Ascending aorta (tissue), 2 donors: ENCODE data around the gene C1QL2. TPM values are rescaled to one million over a fixed set of nuclear protein-coding genes. Genes with fewer than 3 reads are reported as not detected.

ENCODE experiments used
- DNase-seq, 2 donors: peaks; one replicate each; pipeline ENCODE4 v3.0.0-alpha.2; 2019; ENCODE audit warnings: low spot score in 2 of 2
- H3K27ac ChIP-seq, 2 donors: fragments of 200-600 bp; sonication (generic); one replicate each; pipeline ENCODE4 v1.5.1; 2016 to 2017; ENCODE audit warnings: mild to moderate bottlenecking in 1 of 2
- H3K27me3 ChIP-seq: fragments of 200-600 bp; sonication (generic); one replicate; pipeline ENCODE4 v1.5.1; 2017
- H3K36me3 ChIP-seq, 2 donors: fragments of 200-600 bp; sonication (generic); one replicate each; pipeline ENCODE4 v1.5.1; 2016
- H3K4me1 ChIP-seq, 2 donors: fragments of 200-600 bp; sonication (generic); one replicate each; pipeline ENCODE4 v1.5.1; 2016 to 2017; ENCODE audit warnings: mild to moderate bottlenecking in 1 of 2
- H3K4me3 ChIP-seq, 2 donors: fragments of 200-600 bp; sonication (generic); one replicate each; pipeline ENCODE4 v1.5.1; 2016 to 2017; ENCODE audit warnings: mild to moderate bottlenecking in 1 of 2
- H3K9me3 ChIP-seq, 2 donors: fragments of 200-600 bp; sonication (generic); one replicate each; pipeline ENCODE4 v1.5.1; 2016
- CTCF ChIP-seq, 3 experiments: fragments of 200-600 bp in 2 of 3; fragments of 450-650 bp in 1 of 3; sonication (generic) in 2 of 3; IDR thresholded peaks; one replicate each; pipeline ENCODE4 v1.5.1; 2016 to 2019; ENCODE audit warnings: antibody characterized with exemption in 3 of 3, mild to moderate bottlenecking in 1 of 3, moderate library complexity in 1 of 3
- intact Hi-C: fragments of 100-400 bp; cut with DNase I; formaldehyde crosslinking; loops from one replicate; pipeline ENCODE4 v1.15.1; 2023
- total RNA-seq: library from RNA; depleted of rRNA; stranded (reverse); fragments of >200 nt; gene quantifications from one replicate; pipeline ENCODE4 v1.1.0, GENCODE V29; 2016

The C1QL2 gene
- total RNA-seq, 1 donor from 2014 or later: 11.6 TPM

- Histone ChIP-seq H3K27me3 (no peaks in the 10 kb centered on the region), H3K27ac (no peak overlapping the region), H3K9me3 (no peaks in the 10 kb centered on the region), H3K4me3 (no peak overlapping the region), H3K36me3 (no peaks in the 10 kb centered on the region), H3K4me1 (no peaks in the 10 kb centered on the region)
- no peak for DNase-seq
- TF ChIP-seq CTCF (IDR thresholded peaks at IDR 0.05): no peak
- intact Hi-C loops: no loop called here
Measured at GRCh38 chr2:119196301-119197125, 38.0 kb upstream of the C1QL2 start.

GRCh38 chr2:119195887-119196286 is 37.3 kb upstream of the C1QL2 start:
- no peaks in the 10 kb centered on the region for H3K27me3 ChIP-seq
- H3K27ac ChIP-seq: no peak overlapping the region

GRCh38 chr2:119195001-119195400 is 36.5 kb upstream of the C1QL2 start:
- TF ChIP-seq CTCF (IDR thresholded peaks at IDR 0.05): no peak
- Histone ChIP-seq H3K9me3 (no peaks in the 10 kb centered on the region), H3K36me3 (no peaks in the 10 kb centered on the region), H3K27me3 (no peaks in the 10 kb centered on the region), H3K4me3 (no peak overlapping the region), H3K4me1 (no peaks in the 10 kb centered on the region), H3K27ac (no peak overlapping the region)
- DNase-seq: no peak
- intact Hi-C loops: no loop called here

More at GRCh38 chr2:119195887-119196286, 37.3 kb upstream of the C1QL2 start:
- intact Hi-C loops: no loop called here
- DNase-seq: no peak
- no peak for TF ChIP-seq CTCF (IDR thresholded peaks at IDR 0.05)
- H3K4me3 ChIP-seq: no peak overlapping the region
- H3K4me1 ChIP-seq: no peaks in the 10 kb centered on the region
- no peaks in the 10 kb centered on the region for H3K9me3 ChIP-seq
- H3K36me3 ChIP-seq: no peaks in the 10 kb centered on the region

- no peaks in the 10 kb centered on the region for H3K9me3 ChIP-seq
- H3K27ac ChIP-seq: no peak overlapping the region
- TF ChIP-seq CTCF (IDR thresholded peaks at IDR 0.05): no peak
- DNase-seq: no peak
- no peaks in the 10 kb centered on the region for H3K4me1 ChIP-seq
- intact Hi-C loops: no loop called here
- H3K36me3 ChIP-seq: no peaks in the 10 kb centered on the region
- H3K4me3 ChIP-seq: no peak overlapping the region
- no peaks in the 10 kb centered on the region for H3K27me3 ChIP-seq
Measured at GRCh38 chr2:119192893-119193292, 34.3 kb upstream of the C1QL2 start.

- no peaks in the 10 kb centered on the region for H3K36me3 ChIP-seq
- H3K27ac ChIP-seq: no peak overlapping the region
- intact Hi-C loops: no loop called here
- no peaks in the 10 kb centered on the region for H3K4me1 ChIP-seq
- DNase-seq: no peak
- no peaks in the 10 kb centered on the region for H3K9me3 ChIP-seq
- no peak overlapping the region for H3K4me3 ChIP-seq
- TF ChIP-seq CTCF (IDR thresholded peaks at IDR 0.05): no peak
- no peaks in the 10 kb centered on the region for H3K27me3 ChIP-seq
Measured at GRCh38 chr2:119190321-119191111, 32.0 kb upstream of the C1QL2 start.
